GM23338 (cell line): ENCODE measurements around the gene CCSER2. TPM values are rescaled to one million over a fixed set of nuclear protein-coding genes. Genes with fewer than 3 reads are reported as not detected.

ENCODE experiments used
- ATAC-seq: fragments of 200-7000 bp; cut with Tn5 transposase; 3 replicates; pipeline ENCODE4 v1.9.1; 2020
- DNase-seq: peaks from one replicate; pipeline ENCODE4 v3.0.0-alpha.2; 2015; ENCODE audit warnings: low spot score
- H2AFZ ChIP-seq: fragments of 200-600 bp; sonication (generic); 2 replicates; pipeline ENCODE4 v1.8.0; 2016; ENCODE audit warnings: antibody characterized with exemption, mild to moderate bottlenecking, moderate library complexity
- H3F3A ChIP-seq: fragments of 200-600 bp; sonication (generic); replicated peaks from 2 replicates; pipeline ENCODE4 v1.8.0; 2017; ENCODE audit warnings: antibody characterized with exemption, mixed run types, low read depth
- H3K27ac ChIP-seq: fragments of 200-600 bp; sonication (generic); 2 replicates; pipeline ENCODE4 v1.6.1; 2016; ENCODE audit warnings: low read depth
- H3K27me3 ChIP-seq: fragments of 200-600 bp; sonication (generic); 2 replicates; pipeline ENCODE4 v1.8.0; 2016; ENCODE audit warnings: mild to moderate bottlenecking, mixed run types, moderate library complexity; ENCODE audit not compliant: insufficient read depth
- H3K36me3 ChIP-seq: fragments of 200-600 bp; sonication (generic); 2 replicates; pipeline ENCODE4 v1.8.0; 2016; ENCODE audit warnings: mild to moderate bottlenecking; ENCODE audit not compliant: insufficient read depth
- H3K4me1 ChIP-seq: fragments of 200-600 bp; sonication (generic); 2 replicates; pipeline ENCODE4 v1.8.0; 2016; ENCODE audit warnings: mild to moderate bottlenecking, moderate library complexity; ENCODE audit not compliant: insufficient read depth
- H3K4me2 ChIP-seq: fragments of 200-600 bp; sonication (generic); 2 replicates; pipeline ENCODE4 v1.7.1; 2017; ENCODE audit warnings: mixed run types
- H3K4me3 ChIP-seq: fragments of 200-600 bp; sonication (generic); 2 replicates; pipeline ENCODE4 v1.6.1; 2016; ENCODE audit warnings: mixed run types
- H3K79me2 ChIP-seq: fragments of 200-600 bp; sonication (generic); replicated peaks from 2 replicates; pipeline ENCODE4 v1.8.0; 2017; ENCODE audit warnings: mild to moderate bottlenecking; ENCODE audit not compliant: insufficient read depth
- H3K9me2 ChIP-seq: fragments of 200-600 bp; sonication (generic); 2 replicates; pipeline ENCODE4 v1.8.0; 2017; ENCODE audit not compliant: insufficient read depth
- H4K20me1 ChIP-seq: fragments of 200-600 bp; sonication (generic); replicated peaks from 2 replicates; pipeline ENCODE4 v1.8.0; 2017; ENCODE audit warnings: mild to moderate bottlenecking; ENCODE audit not compliant: insufficient read depth
- H3K27ac Mint-ChIP-seq: 2 replicates; pipeline ENCODE4 v1.8.0; 2020; ENCODE audit warnings: inconsistent platforms, mild to moderate bottlenecking, moderate library complexity, mixed read lengths
- H3K27me3 Mint-ChIP-seq: 3 replicates; pipeline ENCODE4 v1.8.0; 2022; ENCODE audit warnings: low read depth, mild to moderate bottlenecking, moderate library complexity, mixed read lengths, inconsistent platforms; ENCODE audit not compliant: insufficient read depth, poor library complexity
- H3K36me3 Mint-ChIP-seq: 3 replicates; pipeline ENCODE4 v1.8.0; 2021; ENCODE audit warnings: low read depth, mild to moderate bottlenecking, inconsistent platforms, moderate library complexity, mixed read lengths
- H3K4me1 Mint-ChIP-seq: 3 replicates; pipeline ENCODE4 v1.8.0; 2020; ENCODE audit warnings: mild to moderate bottlenecking, inconsistent platforms, mixed read lengths
- H3K4me3 Mint-ChIP-seq: 3 replicates; pipeline ENCODE4 v1.8.0; 2021; ENCODE audit warnings: moderate library complexity, mild to moderate bottlenecking, inconsistent platforms, mixed read lengths
- H3K9me3 Mint-ChIP-seq: 3 replicates; pipeline ENCODE4 v1.8.0; 2020; ENCODE audit warnings: moderate library complexity, mild to moderate bottlenecking, inconsistent platforms, mixed read lengths
- CREB1 ChIP-seq: fragments of 250-450 bp; sonication (Bioruptor Pico); IDR thresholded peaks from 2 replicates; pipeline ENCODE4 v1.5.0; 2020; ENCODE audit warnings: low read depth, mild to moderate bottlenecking, moderate library complexity
- EZH2 ChIP-seq: fragments of 200-600 bp; sonication (generic); IDR thresholded peaks from one replicate; pipeline ENCODE4 v1.8.0; 2017; ENCODE audit warnings: antibody characterized with exemption, mild to moderate bottlenecking, low read depth; ENCODE audit not compliant: unreplicated experiment
- EZH2phosphoT487 ChIP-seq: fragments of 200-600 bp; sonication (generic); IDR thresholded peaks from one replicate; pipeline ENCODE4 v1.8.1; 2018; ENCODE audit warnings: antibody characterized with exemption; ENCODE audit not compliant: unreplicated experiment
- JUNB ChIP-seq: IDR thresholded peaks from one replicate; pipeline ENCODE4 v1.6.1; 2016; ENCODE audit warnings: antibody characterized with exemption; ENCODE audit not compliant: unreplicated experiment
- NANOG ChIP-seq: IDR thresholded peaks from 2 replicates; pipeline ENCODE4 v1.6.1; 2016; ENCODE audit warnings: antibody characterized with exemption, borderline replicate concordance
- POLR2AphosphoS5 ChIP-seq: IDR thresholded peaks from 2 replicates; pipeline ENCODE4 v1.6.1; 2016; ENCODE audit warnings: antibody characterized with exemption, low read depth
- ZNF114 ChIP-seq: fragments of 250-450 bp; sonication (Bioruptor Pico); IDR thresholded peaks from 2 replicates; pipeline ENCODE4 v1.5.0; 2020; ENCODE audit warnings: mild to moderate bottlenecking, moderate library complexity
- ZNF331 ChIP-seq: fragments of 250-450 bp; sonication (Bioruptor Pico); IDR thresholded peaks from 2 replicates; pipeline ENCODE4 v1.5.0; 2020; ENCODE audit warnings: low read depth, mild to moderate bottlenecking, moderate library complexity
- polyA plus RNA-seq: library from polyadenylated mRNA; unstranded; fragments of >200 nt; fragmentation: Nextera tagmentation; extraction: Ambion mirVana; gene quantifications from 2 replicates; pipeline ENCODE4 v1.2.1, GENCODE V29; 2016
- total RNA-seq: library from RNA; depleted of rRNA; stranded (reverse); fragments of >200 nt; shearing (Covaris generic); gene quantifications from 2 replicates; pipeline ENCODE4 v1.2.3, GENCODE V29; 2014
- TF ChIP-seq, protein P1 (sequence below): fragments of 250-450 bp; sonication (Bioruptor Pico); IDR thresholded peaks from 2 replicates; pipeline ENCODE4 v1.5.0; 2020; ENCODE audit warnings: mild to moderate bottlenecking, moderate library complexity
- TF ChIP-seq, protein P2 (sequence below), 2 experiments: fragments of 200-600 bp in 1 of 2; sonication (generic) in 1 of 2; conservative IDR thresholded peaks; 2 replicates each; pipeline versions ENCODE4 v1.5.1 to v1.6.1; 2016 to 2017; ENCODE audit warnings: antibody characterized with exemption in 2 of 2, low read depth in 2 of 2, mild to moderate bottlenecking in 2 of 2, moderate library complexity in 1 of 2
- TF ChIP-seq, protein P3 (sequence below): IDR thresholded peaks from 2 replicates; pipeline ENCODE4 v1.6.1; 2016; ENCODE audit warnings: antibody characterized with exemption

CCSER2 gene
- total and polyA plus RNA-seq, 2 experiments from 2014 or later: 30.6 to 37.2 TPM

DNA sequence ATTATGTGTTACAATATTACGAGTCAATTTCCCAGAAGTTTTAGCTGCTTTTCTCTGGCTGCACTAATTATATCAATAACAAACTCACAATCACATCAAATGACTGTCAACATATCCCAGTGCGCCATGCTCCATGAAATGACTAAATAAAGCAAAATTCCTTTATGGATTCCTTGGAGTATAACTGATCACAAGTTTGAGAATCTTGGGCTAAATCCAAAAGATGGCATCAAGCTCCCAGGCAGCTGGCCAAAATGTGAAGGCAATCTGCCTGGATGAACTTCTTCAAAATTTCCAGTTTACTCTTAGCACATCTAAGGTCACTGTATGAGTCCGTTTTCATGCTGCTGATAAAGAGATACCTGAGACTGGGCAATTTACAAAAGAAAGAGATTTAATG, 210.8 kb downstream of the CCSER2 start:
- H3F3A ChIP-seq: no peaks in the 10 kb centered on the region
- Mint-ChIP-seq H3K4me3 (no peak overlapping the region), H3K4me1 (peaks cover 41% of the 10 kb centered on the region), H3K27ac (no peak overlapping the region), H3K27me3 (peaks cover 8% of the 10 kb centered on the region), H3K36me3 (peaks cover 2% of the 10 kb centered on the region; the same call in 1 of the 3 replicates), H3K9me3 (peaks cover 3% of the 10 kb centered on the region; the same call in 2 of the 3 replicates)
- no peaks in the 10 kb centered on the region for H4K20me1 ChIP-seq
- H3K27me3 ChIP-seq: no peaks in the 10 kb centered on the region
- TF ChIP-seq ZNF114 (CRISPR knock-in tag) (no peak), EZH2 (no peak), JUNB (no peak), EZH2phosphoT487 (no peak), NANOG (no peak), ZNF331 (CRISPR knock-in tag) (no peak), CREB1 (no peak), POLR2AphosphoS5 (no peak)
- TF ChIP-seq, protein P1, sequence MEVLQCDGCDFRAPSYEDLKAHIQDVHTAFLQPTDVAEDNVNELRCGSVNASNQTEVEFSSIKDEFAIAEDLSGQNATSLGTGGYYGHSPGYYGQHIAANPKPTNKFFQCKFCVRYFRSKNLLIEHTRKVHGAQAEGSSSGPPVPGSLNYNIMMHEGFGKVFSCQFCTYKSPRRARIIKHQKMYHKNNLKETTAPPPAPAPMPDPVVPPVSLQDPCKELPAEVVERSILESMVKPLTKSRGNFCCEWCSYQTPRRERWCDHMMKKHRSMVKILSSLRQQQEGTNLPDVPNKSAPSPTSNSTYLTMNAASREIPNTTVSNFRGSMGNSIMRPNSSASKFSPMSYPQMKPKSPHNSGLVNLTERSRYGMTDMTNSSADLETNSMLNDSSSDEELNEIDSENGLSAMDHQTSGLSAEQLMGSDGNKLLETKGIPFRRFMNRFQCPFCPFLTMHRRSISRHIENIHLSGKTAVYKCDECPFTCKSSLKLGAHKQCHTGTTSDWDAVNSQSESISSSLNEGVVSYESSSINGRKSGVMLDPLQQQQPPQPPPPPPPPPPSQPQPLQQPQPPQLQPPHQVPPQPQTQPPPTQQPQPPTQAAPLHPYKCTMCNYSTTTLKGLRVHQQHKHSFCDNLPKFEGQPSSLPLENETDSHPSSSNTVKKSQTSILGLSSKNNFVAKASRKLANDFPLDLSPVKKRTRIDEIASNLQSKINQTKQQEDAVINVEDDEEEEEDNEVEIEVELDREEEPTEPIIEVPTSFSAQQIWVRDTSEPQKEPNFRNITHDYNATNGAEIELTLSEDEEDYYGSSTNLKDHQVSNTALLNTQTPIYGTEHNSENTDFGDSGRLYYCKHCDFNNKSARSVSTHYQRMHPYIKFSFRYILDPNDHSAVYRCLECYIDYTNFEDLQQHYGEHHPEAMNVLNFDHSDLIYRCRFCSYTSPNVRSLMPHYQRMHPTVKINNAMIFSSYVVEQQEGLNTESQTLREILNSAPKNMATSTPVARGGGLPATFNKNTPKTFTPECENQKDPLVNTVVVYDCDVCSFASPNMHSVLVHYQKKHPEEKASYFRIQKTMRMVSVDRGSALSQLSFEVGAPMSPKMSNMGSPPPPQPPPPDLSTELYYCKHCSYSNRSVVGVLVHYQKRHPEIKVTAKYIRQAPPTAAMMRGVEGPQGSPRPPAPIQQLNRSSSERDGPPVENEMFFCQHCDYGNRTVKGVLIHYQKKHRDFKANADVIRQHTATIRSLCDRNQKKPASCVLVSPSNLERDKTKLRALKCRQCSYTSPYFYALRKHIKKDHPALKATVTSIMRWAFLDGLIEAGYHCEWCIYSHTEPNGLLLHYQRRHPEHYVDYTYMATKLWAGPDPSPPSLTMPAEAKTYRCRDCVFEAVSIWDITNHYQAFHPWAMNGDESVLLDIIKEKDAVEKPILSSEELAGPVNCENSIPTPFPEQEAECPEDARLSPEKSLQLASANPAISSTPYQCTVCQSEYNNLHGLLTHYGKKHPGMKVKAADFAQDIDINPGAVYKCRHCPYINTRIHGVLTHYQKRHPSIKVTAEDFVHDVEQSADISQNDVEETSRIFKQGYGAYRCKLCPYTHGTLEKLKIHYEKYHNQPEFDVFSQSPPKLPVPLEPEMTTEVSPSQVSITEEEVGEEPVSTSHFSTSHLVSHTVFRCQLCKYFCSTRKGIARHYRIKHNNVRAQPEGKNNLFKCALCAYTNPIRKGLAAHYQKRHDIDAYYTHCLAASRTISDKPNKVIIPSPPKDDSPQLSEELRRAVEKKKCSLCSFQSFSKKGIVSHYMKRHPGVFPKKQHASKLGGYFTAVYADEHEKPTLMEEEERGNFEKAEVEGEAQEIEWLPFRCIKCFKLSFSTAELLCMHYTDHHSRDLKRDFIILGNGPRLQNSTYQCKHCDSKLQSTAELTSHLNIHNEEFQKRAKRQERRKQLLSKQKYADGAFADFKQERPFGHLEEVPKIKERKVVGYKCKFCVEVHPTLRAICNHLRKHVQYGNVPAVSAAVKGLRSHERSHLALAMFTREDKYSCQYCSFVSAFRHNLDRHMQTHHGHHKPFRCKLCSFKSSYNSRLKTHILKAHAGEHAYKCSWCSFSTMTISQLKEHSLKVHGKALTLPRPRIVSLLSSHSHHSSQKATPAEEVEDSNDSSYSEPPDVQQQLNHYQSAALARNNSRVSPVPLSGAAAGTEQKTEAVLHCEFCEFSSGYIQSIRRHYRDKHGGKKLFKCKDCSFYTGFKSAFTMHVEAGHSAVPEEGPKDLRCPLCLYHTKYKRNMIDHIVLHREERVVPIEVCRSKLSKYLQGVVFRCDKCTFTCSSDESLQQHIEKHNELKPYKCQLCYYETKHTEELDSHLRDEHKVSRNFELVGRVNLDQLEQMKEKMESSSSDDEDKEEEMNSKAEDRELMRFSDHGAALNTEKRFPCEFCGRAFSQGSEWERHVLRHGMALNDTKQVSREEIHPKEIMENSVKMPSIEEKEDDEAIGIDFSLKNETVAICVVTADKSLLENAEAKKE: no peak
- TF ChIP-seq, protein P2, sequence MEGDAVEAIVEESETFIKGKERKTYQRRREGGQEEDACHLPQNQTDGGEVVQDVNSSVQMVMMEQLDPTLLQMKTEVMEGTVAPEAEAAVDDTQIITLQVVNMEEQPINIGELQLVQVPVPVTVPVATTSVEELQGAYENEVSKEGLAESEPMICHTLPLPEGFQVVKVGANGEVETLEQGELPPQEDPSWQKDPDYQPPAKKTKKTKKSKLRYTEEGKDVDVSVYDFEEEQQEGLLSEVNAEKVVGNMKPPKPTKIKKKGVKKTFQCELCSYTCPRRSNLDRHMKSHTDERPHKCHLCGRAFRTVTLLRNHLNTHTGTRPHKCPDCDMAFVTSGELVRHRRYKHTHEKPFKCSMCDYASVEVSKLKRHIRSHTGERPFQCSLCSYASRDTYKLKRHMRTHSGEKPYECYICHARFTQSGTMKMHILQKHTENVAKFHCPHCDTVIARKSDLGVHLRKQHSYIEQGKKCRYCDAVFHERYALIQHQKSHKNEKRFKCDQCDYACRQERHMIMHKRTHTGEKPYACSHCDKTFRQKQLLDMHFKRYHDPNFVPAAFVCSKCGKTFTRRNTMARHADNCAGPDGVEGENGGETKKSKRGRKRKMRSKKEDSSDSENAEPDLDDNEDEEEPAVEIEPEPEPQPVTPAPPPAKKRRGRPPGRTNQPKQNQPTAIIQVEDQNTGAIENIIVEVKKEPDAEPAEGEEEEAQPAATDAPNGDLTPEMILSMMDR (conservative IDR thresholded peaks at IDR 0.05; ENCODE audit: low read depth in 2 of 2): no peak
- TF ChIP-seq, protein P3, sequence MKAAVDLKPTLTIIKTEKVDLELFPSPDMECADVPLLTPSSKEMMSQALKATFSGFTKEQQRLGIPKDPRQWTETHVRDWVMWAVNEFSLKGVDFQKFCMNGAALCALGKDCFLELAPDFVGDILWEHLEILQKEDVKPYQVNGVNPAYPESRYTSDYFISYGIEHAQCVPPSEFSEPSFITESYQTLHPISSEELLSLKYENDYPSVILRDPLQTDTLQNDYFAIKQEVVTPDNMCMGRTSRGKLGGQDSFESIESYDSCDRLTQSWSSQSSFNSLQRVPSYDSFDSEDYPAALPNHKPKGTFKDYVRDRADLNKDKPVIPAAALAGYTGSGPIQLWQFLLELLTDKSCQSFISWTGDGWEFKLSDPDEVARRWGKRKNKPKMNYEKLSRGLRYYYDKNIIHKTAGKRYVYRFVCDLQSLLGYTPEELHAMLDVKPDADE: no peak
- no peak overlapping the region for H3K4me3 ChIP-seq
- H3K9me2 ChIP-seq: no peaks in the 10 kb centered on the region
- H3K4me2 ChIP-seq: no peak overlapping the region
- H3K4me1 ChIP-seq: peaks cover 33% of the 10 kb centered on the region
- no peak overlapping the region for H2AFZ ChIP-seq
- no peak overlapping the region for H3K27ac ChIP-seq
- H3K36me3 ChIP-seq: no peaks in the 10 kb centered on the region
- DNase-seq (no peak), ATAC-seq (no peak)
- no peaks in the 10 kb centered on the region for H3K79me2 ChIP-seq
